ENCODE data around the gene RTN4RL1. TPM values are rescaled to one million over a fixed set of nuclear protein-coding genes. Genes with fewer than 3 reads are reported as not detected.

The RTN4RL1 gene, protein sequence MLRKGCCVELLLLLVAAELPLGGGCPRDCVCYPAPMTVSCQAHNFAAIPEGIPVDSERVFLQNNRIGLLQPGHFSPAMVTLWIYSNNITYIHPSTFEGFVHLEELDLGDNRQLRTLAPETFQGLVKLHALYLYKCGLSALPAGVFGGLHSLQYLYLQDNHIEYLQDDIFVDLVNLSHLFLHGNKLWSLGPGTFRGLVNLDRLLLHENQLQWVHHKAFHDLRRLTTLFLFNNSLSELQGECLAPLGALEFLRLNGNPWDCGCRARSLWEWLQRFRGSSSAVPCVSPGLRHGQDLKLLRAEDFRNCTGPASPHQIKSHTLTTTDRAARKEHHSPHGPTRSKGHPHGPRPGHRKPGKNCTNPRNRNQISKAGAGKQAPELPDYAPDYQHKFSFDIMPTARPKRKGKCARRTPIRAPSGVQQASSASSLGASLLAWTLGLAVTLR
- total RNA-seq (ENCODE audit: unreplicated experiment): 50.3 TPM
- long read RNA-seq, partial matches to known transcripts: 0 of 1 reads
- long read RNA-seq, other reads (novel, unspliced or antisense): 1 of 1 reads

GRCh38 chr17:2025220-2025621, at the start of gene RTN4RL1:
TSS of gene RTN4RL1 (minus strand) at chr17:2025334. CDS start at chr17:2024865, 469 bp downstream.
- H3K27ac Mint-ChIP-seq (ENCODE audit: unreplicated experiment): peak within 1 kb of the TSS; percentile 59
- H3K4me3 Mint-ChIP-seq (ENCODE audit: unreplicated experiment): peak within 1 kb of the TSS; percentile 92
- peaks cover 8% of the 10 kb centered on the region for H3K9me3 Mint-ChIP-seq (ENCODE audit: unreplicated experiment)
- H3K27me3 Mint-ChIP-seq (ENCODE audit: unreplicated experiment): peaks cover 12% of the 10 kb centered on the region
- no peaks in the 10 kb centered on the region for H3K36me3 Mint-ChIP-seq (ENCODE audit: unreplicated experiment)
- no peak for TF ChIP-seq CTCF (IDR thresholded peaks at IDR 0.05; ENCODE audit: partially characterized antibody, unreplicated experiment)
- peak; percentile 90 for DNase-seq
- peaks cover 15% of the 10 kb centered on the region for H3K4me1 Mint-ChIP-seq (ENCODE audit: low read depth, unreplicated experiment)

DNA sequence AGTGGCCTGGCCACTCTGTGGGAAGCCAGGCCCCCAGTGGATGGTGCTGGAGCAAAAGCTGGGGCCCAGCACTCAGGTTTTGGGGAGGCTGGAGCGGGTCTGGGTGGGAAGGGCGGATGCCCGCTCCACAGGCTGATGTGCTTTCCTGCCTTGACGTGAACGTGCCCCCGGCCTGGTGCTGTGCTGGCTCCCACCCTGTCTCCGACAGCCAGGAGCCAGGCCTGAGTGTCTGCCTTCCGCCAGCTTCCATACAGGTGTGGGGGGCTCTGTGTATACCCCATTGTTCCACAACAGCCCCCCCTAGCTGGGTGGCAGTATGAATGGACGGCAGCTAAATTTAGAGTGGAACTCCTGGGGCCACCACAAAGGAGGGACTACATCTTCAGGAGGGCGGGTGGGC, 49.8 kb upstream of the RTN4RL1 start:
- Mint-ChIP-seq H3K9me3 (ENCODE audit: unreplicated experiment) (peaks cover 13% of the 10 kb centered on the region), H3K27me3 (ENCODE audit: unreplicated experiment) (peaks cover 17% of the 10 kb centered on the region), H3K4me1 (ENCODE audit: low read depth, unreplicated experiment) (peaks cover 39% of the 10 kb centered on the region), H3K4me3 (ENCODE audit: unreplicated experiment) (no peak overlapping the region), H3K27ac (ENCODE audit: unreplicated experiment) (no peak overlapping the region), H3K36me3 (ENCODE audit: unreplicated experiment) (peaks cover 5% of the 10 kb centered on the region)
- no peak for DNase-seq
- TF ChIP-seq CTCF (IDR thresholded peaks at IDR 0.05; ENCODE audit: partially characterized antibody, unreplicated experiment): no peak

DNA sequence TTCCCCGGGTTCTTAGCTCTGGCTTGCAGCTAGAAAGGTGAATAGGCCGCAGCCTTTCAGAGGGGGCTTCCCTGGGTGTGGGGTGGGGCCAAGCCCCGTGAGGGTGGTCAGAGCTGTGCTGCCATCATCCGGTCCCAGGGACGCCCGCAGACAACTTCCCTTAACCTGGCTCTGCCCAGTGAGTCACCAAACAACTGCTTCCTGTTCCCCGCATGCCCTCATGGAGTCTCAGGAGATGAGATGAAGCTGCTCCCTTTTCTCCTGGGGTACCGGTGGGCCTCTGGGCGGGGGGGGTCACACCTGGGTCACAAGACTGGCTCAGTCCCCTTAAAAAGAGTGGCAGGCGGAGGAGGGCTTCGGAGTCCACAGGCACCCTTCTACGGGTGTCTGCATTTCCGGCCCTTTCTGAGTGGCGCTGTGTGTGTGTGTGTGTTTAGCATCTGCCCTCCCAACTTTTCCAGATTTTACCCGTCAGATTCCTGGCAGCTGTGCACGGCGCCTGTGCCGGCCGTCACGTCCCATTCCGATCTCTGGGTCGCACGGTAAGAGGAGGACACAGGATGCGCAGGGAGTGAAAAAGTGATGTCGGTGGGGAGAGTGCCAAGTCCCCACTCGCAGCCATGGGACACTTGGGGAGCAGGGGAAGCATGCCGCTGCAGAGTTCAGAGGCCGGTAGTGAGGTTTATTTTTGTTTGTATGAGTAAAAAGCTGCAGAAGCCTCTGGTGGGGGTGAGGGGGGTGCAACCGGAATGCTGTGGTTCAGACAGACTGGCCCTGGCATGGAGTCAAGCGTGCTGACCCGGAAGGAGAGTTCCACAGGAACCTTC, 46.5 kb upstream of the RTN4RL1 start:
- Mint-ChIP-seq H3K27me3 (ENCODE audit: unreplicated experiment) (peaks cover 25% of the 10 kb centered on the region), H3K27ac (ENCODE audit: unreplicated experiment) (peak overlapping the region; percentile 53), H3K36me3 (ENCODE audit: unreplicated experiment) (no peaks in the 10 kb centered on the region), H3K4me1 (ENCODE audit: low read depth, unreplicated experiment) (peaks cover 43% of the 10 kb centered on the region), H3K4me3 (ENCODE audit: unreplicated experiment) (no peak overlapping the region), H3K9me3 (ENCODE audit: unreplicated experiment) (peaks cover 15% of the 10 kb centered on the region)
- no peak for TF ChIP-seq CTCF (IDR thresholded peaks at IDR 0.05; ENCODE audit: partially characterized antibody, unreplicated experiment)
- DNase-seq: no peak

- Mint-ChIP-seq H3K27ac (ENCODE audit: unreplicated experiment) (peak overlapping the region; percentile 44), H3K4me1 (ENCODE audit: low read depth, unreplicated experiment) (peaks cover 41% of the 10 kb centered on the region), H3K9me3 (ENCODE audit: unreplicated experiment) (peaks cover 11% of the 10 kb centered on the region), H3K4me3 (ENCODE audit: unreplicated experiment) (peak overlapping the region; percentile 30), H3K27me3 (ENCODE audit: unreplicated experiment) (peaks cover 26% of the 10 kb centered on the region), H3K36me3 (ENCODE audit: unreplicated experiment) (no peaks in the 10 kb centered on the region)
- TF ChIP-seq CTCF (IDR thresholded peaks at IDR 0.05; ENCODE audit: partially characterized antibody, unreplicated experiment): no peak
- DNase-seq: no peak
Measured at GRCh38 chr17:2071024-2071385, 45.9 kb upstream of the RTN4RL1 start.

Data from glutamatergic neuron (in vitro differentiated cells).